Panc1 (cell line): ENCODE measurements around the gene ARHGEF18.

Source experiments
- POLR2AphosphoS5 ChIP-seq: IDR thresholded peaks from 2 replicates; pipeline ENCODE4 v1.6.1; 2012; ENCODE audit warnings: mild to moderate bottlenecking, low read depth, low read length, moderate library complexity
- SIN3A ChIP-seq: IDR thresholded peaks from 2 replicates; pipeline ENCODE4 v1.6.1; 2012; ENCODE audit warnings: low read depth, mild to moderate bottlenecking, low read length, moderate library complexity, borderline replicate concordance; ENCODE audit not compliant: insufficient read depth
- TCF7L2 ChIP-seq: IDR thresholded peaks from 2 replicates; pipeline ENCODE4 v1.6.1; 2011; ENCODE audit warnings: mild to moderate bottlenecking, low read depth, low read length, inconsistent platforms
- TF ChIP-seq, protein P1 (sequence below): fragments of 450-650 bp; IDR thresholded peaks from 2 replicates; pipeline ENCODE4 v1.5.1; 2017; ENCODE audit warnings: mild to moderate bottlenecking
- TF ChIP-seq, protein P2 (sequence below), 2 experiments: IDR thresholded peaks; 2 replicates each; pipeline ENCODE4 v1.6.1; 2011 to 2012; ENCODE audit warnings: low read depth in 2 of 2, control low read depth in 1 of 2, low read length in 1 of 2, mild to moderate bottlenecking in 1 of 2, moderate library complexity in 1 of 2; ENCODE audit not compliant: insufficient read depth in 1 of 2

DNA sequence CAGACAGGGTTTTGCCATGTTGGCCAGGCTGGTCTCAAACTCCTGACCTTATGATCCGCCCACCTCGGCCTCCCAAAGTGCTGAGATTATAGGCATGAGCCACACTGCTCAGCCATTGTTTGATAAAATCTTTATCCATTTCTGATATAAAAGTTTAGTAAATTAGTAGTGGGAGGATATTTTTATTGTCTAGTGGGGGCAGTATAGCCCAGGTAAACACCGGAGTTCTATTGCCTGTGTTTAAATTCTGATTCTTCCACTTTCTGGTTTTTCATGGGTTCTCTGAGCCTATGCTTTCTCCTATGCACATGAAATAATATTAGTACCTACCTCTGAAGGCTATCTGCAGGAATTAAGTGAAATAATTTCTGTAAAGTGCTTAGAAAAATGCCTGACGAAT lies 20.1 kb upstream of the ARHGEF18 start:
- TF ChIP-seq, protein P1, sequence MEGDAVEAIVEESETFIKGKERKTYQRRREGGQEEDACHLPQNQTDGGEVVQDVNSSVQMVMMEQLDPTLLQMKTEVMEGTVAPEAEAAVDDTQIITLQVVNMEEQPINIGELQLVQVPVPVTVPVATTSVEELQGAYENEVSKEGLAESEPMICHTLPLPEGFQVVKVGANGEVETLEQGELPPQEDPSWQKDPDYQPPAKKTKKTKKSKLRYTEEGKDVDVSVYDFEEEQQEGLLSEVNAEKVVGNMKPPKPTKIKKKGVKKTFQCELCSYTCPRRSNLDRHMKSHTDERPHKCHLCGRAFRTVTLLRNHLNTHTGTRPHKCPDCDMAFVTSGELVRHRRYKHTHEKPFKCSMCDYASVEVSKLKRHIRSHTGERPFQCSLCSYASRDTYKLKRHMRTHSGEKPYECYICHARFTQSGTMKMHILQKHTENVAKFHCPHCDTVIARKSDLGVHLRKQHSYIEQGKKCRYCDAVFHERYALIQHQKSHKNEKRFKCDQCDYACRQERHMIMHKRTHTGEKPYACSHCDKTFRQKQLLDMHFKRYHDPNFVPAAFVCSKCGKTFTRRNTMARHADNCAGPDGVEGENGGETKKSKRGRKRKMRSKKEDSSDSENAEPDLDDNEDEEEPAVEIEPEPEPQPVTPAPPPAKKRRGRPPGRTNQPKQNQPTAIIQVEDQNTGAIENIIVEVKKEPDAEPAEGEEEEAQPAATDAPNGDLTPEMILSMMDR, result no peak
- TF ChIP-seq POLR2AphosphoS5, result no peak
- TF ChIP-seq, protein P2, sequence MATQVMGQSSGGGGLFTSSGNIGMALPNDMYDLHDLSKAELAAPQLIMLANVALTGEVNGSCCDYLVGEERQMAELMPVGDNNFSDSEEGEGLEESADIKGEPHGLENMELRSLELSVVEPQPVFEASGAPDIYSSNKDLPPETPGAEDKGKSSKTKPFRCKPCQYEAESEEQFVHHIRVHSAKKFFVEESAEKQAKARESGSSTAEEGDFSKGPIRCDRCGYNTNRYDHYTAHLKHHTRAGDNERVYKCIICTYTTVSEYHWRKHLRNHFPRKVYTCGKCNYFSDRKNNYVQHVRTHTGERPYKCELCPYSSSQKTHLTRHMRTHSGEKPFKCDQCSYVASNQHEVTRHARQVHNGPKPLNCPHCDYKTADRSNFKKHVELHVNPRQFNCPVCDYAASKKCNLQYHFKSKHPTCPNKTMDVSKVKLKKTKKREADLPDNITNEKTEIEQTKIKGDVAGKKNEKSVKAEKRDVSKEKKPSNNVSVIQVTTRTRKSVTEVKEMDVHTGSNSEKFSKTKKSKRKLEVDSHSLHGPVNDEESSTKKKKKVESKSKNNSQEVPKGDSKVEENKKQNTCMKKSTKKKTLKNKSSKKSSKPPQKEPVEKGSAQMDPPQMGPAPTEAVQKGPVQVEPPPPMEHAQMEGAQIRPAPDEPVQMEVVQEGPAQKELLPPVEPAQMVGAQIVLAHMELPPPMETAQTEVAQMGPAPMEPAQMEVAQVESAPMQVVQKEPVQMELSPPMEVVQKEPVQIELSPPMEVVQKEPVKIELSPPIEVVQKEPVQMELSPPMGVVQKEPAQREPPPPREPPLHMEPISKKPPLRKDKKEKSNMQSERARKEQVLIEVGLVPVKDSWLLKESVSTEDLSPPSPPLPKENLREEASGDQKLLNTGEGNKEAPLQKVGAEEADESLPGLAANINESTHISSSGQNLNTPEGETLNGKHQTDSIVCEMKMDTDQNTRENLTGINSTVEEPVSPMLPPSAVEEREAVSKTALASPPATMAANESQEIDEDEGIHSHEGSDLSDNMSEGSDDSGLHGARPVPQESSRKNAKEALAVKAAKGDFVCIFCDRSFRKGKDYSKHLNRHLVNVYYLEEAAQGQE (IDR thresholded peaks at IDR 0.05; ENCODE audit: insufficient read depth in 1 of 2, low read depth in 2 of 2, low read length in 1 of 2), result no peak
- no peak for TF ChIP-seq SIN3A
- TF ChIP-seq TCF7L2, result no peak
